ENCODE data around the gene SHLD1.
A peak's percentile ranks its signal among the peaks of the same experiment; 100 is the strongest.

Gene SHLD1

DNA sequence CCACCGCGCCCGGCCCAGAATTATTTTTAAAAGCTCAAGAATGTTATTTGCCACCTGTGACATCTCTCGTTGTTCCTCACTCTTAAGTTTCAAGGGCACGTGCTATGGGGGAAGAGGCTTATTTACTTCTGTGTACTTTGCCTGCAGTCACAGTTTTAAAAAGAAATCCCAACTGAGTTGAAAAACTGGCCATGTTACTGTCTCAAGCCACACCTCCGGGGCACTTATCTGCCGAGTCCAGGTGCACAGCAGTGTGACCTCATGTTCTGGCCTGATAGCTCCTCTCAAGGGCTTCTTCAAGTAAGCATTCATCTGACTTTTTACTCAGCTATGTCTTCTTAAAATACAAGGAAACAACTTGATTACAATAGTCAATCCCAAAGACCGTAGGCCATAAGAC, 34.5 kb downstream of the SHLD1 start:
- TF ChIP-seq, protein P1, sequence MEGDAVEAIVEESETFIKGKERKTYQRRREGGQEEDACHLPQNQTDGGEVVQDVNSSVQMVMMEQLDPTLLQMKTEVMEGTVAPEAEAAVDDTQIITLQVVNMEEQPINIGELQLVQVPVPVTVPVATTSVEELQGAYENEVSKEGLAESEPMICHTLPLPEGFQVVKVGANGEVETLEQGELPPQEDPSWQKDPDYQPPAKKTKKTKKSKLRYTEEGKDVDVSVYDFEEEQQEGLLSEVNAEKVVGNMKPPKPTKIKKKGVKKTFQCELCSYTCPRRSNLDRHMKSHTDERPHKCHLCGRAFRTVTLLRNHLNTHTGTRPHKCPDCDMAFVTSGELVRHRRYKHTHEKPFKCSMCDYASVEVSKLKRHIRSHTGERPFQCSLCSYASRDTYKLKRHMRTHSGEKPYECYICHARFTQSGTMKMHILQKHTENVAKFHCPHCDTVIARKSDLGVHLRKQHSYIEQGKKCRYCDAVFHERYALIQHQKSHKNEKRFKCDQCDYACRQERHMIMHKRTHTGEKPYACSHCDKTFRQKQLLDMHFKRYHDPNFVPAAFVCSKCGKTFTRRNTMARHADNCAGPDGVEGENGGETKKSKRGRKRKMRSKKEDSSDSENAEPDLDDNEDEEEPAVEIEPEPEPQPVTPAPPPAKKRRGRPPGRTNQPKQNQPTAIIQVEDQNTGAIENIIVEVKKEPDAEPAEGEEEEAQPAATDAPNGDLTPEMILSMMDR (IDR thresholded peaks at IDR 0.05; ENCODE audit: extremely low read depth, missing control alignments), result no peak

DNA sequence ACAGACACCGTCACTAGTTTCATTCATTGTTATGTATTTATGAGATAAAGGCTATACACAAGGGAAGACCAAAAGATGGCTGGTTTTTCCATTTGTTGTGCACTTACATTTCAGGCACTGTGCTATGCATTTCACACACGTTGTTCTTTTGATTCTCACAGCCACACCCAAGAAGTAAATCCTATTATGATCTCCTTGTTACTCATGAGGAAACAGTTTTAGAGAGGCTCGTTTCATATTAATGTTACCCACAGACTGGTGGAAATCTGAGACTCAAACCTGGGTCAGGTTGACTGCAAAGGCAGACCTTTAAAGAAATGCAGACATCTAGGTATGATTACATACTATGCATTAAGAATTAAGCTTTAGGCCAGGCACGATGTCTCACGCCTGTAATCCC, 34.9 kb downstream of the SHLD1 start:
- no peak for DNase-seq (ENCODE audit: low spot score)
- TF ChIP-seq, protein P1 (IDR thresholded peaks at IDR 0.05; ENCODE audit: extremely low read depth, missing control alignments), result no peak

More for the DNA sequence above, 34.5 kb downstream of the SHLD1 start:
- no peak for DNase-seq (ENCODE audit: low spot score)

DNA sequence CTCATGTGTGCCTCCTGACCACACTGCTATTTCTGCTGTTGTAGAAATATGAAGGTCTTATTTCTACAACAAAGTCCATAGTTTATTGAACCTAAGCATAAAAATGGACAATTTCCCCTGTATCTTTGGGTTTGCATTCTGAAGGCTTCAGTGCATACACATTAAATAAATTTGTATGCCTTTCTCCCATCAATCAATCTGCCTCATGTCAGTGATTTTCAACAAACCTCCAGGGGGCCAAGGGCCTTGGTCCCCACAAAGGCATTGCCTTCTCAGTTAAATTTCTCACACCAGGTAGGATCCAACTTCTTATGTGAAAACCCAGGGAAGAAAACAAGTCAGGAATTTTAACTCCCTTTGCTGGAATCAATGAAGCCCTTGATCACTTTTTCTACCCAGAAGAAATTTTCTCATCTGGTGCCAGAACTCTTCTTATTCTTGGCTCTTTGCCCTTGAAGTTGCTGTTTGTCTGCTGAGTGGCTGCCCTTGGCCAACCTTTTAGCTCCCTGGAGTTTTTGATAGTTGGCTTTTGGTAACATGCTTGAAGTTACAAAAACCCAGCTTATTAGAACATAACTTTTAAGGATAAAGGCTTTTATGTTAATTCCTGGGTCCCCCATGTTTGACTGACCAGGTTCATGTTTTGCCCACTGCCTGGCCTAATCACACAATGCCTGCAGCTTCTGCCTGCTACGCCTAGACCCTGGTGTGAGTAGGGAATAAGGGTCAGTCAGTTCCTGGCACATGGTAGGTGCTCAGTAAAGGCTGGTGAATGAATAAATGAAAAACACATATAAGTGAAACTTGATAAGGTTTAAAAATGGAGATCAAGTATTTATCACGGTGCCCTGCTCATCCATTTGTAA, 37.0 kb downstream of the SHLD1 start:
- no peak for DNase-seq (ENCODE audit: low spot score)
- TF ChIP-seq, protein P1 (IDR thresholded peaks at IDR 0.05; ENCODE audit: extremely low read depth, missing control alignments), result no peak

DNA sequence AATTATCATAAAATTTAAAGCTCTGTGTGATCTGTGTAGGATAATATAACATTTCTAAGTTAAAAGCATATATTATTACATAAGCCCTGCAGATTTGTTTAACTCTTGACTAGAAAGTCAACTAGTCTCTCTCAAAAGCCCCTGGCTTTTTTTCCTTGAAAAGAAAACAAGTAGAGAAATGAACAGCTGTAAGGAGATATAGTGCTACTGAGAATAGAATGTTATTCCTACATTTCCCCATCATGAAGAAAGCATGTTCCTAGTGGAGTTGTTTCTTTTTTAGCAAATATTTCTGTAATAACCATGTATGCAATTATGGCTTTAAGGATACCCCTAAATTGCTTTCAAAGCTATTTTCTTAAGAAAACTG, 37.6 kb downstream of the SHLD1 start:
- DNase-seq (ENCODE audit: low spot score), result no peak
- TF ChIP-seq, protein P1 (IDR thresholded peaks at IDR 0.05; ENCODE audit: extremely low read depth, missing control alignments), result no peak

DNA sequence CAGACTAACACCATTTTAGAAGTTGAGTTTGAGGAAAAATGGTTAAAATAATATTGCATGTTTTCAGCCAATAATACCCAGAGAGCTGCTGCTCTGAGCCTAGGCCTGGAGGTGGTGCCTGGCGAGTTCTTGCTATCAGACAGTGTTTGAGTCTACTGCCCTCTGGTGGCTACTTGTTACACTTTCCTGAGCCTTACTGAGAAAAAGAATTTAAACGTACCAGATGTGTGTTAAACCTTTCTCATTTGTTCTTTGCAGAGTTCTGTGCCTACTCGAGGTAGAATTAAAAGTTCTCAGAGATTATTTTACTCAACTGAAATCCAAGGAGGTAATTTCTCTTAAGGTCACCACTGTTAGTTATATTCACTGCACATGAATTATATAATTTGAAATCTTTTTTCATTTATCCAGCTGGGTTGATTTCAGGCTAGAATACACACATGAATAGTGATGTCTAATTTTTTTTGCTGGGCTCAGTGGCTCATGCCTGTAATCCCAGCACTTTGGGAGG, 38.2 kb downstream of the SHLD1 start:
- DNase-seq (ENCODE audit: low spot score), result peak; percentile 80
- TF ChIP-seq, protein P1 (IDR thresholded peaks at IDR 0.05; ENCODE audit: extremely low read depth, missing control alignments), result peak; percentile 74

DNA sequence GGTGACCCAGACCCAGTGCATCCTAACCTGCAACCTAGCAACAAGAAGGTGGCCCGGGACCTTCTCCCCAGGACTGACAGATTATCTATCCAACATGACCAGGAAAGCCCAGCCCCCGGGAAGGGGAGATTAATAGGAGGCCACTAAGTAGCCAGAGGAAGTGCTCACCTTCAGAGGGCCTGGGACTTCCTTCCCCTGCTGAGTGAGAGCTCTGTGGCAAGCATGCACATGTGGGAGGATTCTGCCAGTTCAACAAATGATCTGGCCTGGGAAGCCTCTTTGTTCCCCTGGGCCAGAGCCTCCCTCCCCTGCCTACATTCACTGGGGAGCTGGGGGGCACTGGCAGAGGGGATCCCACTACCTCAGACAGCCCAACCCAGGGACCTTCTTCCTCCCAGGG, 39.6 kb downstream of the SHLD1 start:
- TF ChIP-seq, protein P1 (IDR thresholded peaks at IDR 0.05; ENCODE audit: extremely low read depth, missing control alignments), result no peak
- no peak for DNase-seq (ENCODE audit: low spot score)

DNA sequence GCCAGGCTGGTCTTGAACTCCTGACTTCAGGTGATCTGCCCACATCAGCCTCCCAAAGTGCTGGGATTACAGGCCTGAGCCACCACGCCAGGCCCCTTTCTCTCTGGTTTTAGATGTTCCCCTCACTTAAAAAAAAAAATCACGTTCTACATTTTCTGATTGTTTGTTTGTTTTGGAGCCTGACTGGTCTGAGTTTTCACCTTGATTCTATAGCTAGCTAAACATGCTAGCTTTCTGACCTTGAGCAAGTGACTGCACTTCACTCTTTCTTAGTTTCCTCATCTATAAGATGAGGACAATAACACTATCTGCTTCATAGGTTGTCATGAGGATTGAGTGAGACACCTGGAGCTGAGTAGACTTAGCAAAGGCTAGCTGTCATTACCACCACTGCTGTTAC, 43.7 kb downstream of the SHLD1 start:
- no peak for DNase-seq (ENCODE audit: low spot score)
- TF ChIP-seq, protein P1 (IDR thresholded peaks at IDR 0.05; ENCODE audit: extremely low read depth, missing control alignments), result no peak

Data from GM20000 (cell line).